ENCODE results near the gene HDAC11. TPM values are rescaled to one million over a fixed set of nuclear protein-coding genes. Genes with fewer than 3 reads are reported as not detected.

HDAC11 gene
- total RNA-seq, 1 experiment from 2014 or later, result 7.0 TPM

DNA sequence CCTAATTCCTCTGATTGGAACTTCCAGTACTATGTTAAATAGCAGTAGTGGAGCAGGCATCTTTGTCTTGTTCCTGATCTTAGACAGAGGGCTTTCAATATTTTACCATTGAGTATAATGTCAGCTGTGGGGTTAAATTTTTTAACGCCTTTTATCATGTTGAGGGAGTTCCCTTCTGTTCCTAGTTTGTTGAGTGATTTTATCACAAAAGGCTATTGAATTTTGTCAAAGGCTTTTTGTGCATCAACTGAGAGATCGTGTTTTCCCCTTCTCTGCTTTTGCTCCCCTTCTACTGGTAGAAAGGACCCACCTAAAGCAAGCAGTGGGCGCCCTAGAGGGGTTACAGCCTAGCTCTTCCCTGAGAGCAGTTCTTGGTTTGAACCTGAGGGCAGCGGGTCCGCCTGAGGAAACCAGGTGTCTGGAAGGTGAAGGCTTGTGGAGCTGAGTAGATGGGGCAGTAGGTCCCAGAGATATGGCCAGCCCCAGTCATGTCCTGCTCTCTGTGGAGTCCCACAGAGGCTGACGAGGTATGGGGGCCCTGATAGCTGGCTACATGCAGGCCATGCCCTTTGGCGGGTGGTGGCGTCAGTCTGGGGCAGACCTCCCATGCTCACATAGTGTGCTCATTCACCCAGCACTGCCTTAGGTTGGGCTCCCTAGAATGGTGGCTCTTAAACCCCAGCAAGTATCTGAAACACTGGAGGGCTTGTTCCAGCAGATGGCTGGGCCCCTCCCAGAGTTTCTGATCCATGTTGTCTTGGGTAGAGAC, 11.3 kb downstream of the HDAC11 start:
- H3K4ac ChIP-seq (ENCODE audit: low read depth, low read length), result no peak overlapping the region
- no peak overlapping the region for H2BK120ac ChIP-seq (ENCODE audit: low read depth, low read length, poor library complexity, severe bottlenecking)
- no peaks in the 10 kb centered on the region for H4K20me1 ChIP-seq (ENCODE audit: control insufficient read depth, insufficient read depth, insufficient read length)
- H3K4me3 Mint-ChIP-seq, result no peak overlapping the region
- no peaks in the 10 kb centered on the region for H3K4me1 ChIP-seq (ENCODE audit: insufficient read depth, low read length)
- H3K14ac ChIP-seq (ENCODE audit: insufficient read depth, low read length), result no peak overlapping the region
- H3K56ac ChIP-seq (ENCODE audit: insufficient read length, low read depth, low read length), result no peak overlapping the region
- no peak overlapping the region for H3K18ac ChIP-seq (ENCODE audit: insufficient read length, low read depth, low read length)
- no peak overlapping the region for H4K91ac ChIP-seq (ENCODE audit: insufficient read length, low read depth, low read length)
- H2AK5ac ChIP-seq (ENCODE audit: insufficient read length, low read length), result no peak overlapping the region
- no peaks in the 10 kb centered on the region; the same call in 1 of the 2 replicates for H3K27me3 Mint-ChIP-seq (ENCODE audit: low read depth)
- no peak overlapping the region for H2BK20ac ChIP-seq (ENCODE audit: low read depth, low read length, poor library complexity, severe bottlenecking)
- H4K5ac ChIP-seq (ENCODE audit: insufficient read length, low read depth, low read length), result no peak overlapping the region
- H3K9me3 ChIP-seq (ENCODE audit: control insufficient read depth, low read depth, low read length), result no peaks in the 10 kb centered on the region
- no peak overlapping the region for H3K9ac ChIP-seq (ENCODE audit: extremely low read depth, insufficient read length, low read length)
- H2AFZ ChIP-seq (ENCODE audit: low read length), result no peak overlapping the region
- H3K4me2 ChIP-seq (ENCODE audit: insufficient read depth, insufficient read length, low read length), result no peak overlapping the region
- no peaks in the 10 kb centered on the region for H3K27me3 ChIP-seq (ENCODE audit: insufficient read depth, low read length)
- no CpG with 5 or more reads among the region's 8 CpGs for WGBS (ENCODE audit: extremely low coverage, insufficient read length, low lambda C conversion rate)
- no peaks in the 10 kb centered on the region for H3K23me2 ChIP-seq (ENCODE audit: insufficient read length, low read depth, low read length, poor library complexity, severe bottlenecking)
- peaks cover 0 to 5% of the 10 kb centered on the region in 2 experiments; a peak in 2 of 5 replicates for H3K9me3 Mint-ChIP-seq
- H3K27ac Mint-ChIP-seq, result no peak overlapping the region
- no peak overlapping the region for H3K23ac ChIP-seq (ENCODE audit: insufficient read length, low read depth, low read length)
- no peaks in the 10 kb centered on the region for H3K36me3 Mint-ChIP-seq (ENCODE audit: insufficient read depth in 1 of 3, low read depth in 3 of 3)
- no peak overlapping the region for H3T11ph ChIP-seq (ENCODE audit: low read length)
- no peaks in the 10 kb centered on the region for H3K79me1 ChIP-seq (ENCODE audit: insufficient read depth, low read depth, low read length, poor library complexity, severe bottlenecking)
- H3K4me1 Mint-ChIP-seq, result peaks cover 2 to 3% of the 10 kb centered on the region in 2 experiments
- no peak overlapping the region for H3K27ac ChIP-seq (ENCODE audit: insufficient read length, low read depth, low read length)
- H2BK15ac ChIP-seq (ENCODE audit: low read depth, low read length), result no peak overlapping the region
- no peak for TF ChIP-seq CTCF (conservative IDR thresholded peaks at IDR 0.05)
- no peak for DNase-seq
- H2BK12ac ChIP-seq (ENCODE audit: insufficient read length, low read depth, low read length), result no peak overlapping the region
- no peak overlapping the region for H4K8ac ChIP-seq (replicated peaks; ENCODE audit: insufficient read length, low read depth, low read length)
- H3K79me2 ChIP-seq (ENCODE audit: insufficient read depth, low read length), result no peaks in the 10 kb centered on the region
- no peak overlapping the region for H2BK5ac ChIP-seq (ENCODE audit: insufficient read length, low read length)

All from H9 (cell line).